ENCODE data around the gene SAYSD1. TPM values are rescaled to one million over a fixed set of nuclear protein-coding genes. Genes with fewer than 3 reads are reported as not detected.

The SAYSD1 gene
- total and polyA plus RNA-seq, 2 experiments from 2014 or later = 8.2 to 10.0 TPM

DNA sequence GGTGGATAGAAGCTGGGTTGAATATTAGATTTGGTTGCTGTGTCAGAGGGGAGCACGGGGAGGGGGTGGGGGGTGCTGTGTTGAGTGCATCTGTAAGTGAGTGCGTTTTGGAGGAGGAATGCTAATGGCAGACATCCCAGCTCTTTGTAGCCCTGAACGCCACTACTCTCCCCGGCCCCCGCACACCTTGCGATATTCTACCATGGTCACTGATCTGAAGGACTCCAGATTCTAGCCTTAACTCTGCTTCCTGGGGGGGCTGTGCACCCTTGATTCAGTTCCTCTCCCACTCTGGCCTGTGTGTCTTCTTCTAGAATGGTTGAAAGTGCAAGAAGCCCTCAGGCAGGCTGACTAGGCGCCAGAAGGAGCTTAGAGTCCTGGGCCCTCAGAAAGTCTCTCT, 59.3 kb downstream of the SAYSD1 start:
- Mint-ChIP-seq H3K4me3 (no peak overlapping the region), H3K9me3 (no peaks in the 10 kb centered on the region), H3K27me3 (ENCODE audit: insufficient read depth, low read depth, poor library complexity) (peaks cover 11% of the 10 kb centered on the region), H3K36me3 (ENCODE audit: low read depth) (peaks cover 3% of the 10 kb centered on the region; the same call in 2 of the 3 replicates), H3K27ac (no peak overlapping the region), H3K4me1 (peaks cover 13% of the 10 kb centered on the region)
- Histone ChIP-seq H3K4me1 (ENCODE audit: insufficient read depth) (peaks cover 9% of the 10 kb centered on the region; the same call in 1 of the 2 replicates), H3F3A (replicated peaks; ENCODE audit: low read depth) (no peaks in the 10 kb centered on the region), H3K9me2 (ENCODE audit: insufficient read depth) (no peaks in the 10 kb centered on the region), H3K27ac (ENCODE audit: low read depth) (no peak overlapping the region), H4K20me1 (replicated peaks; ENCODE audit: insufficient read depth) (peaks cover 7% of the 10 kb centered on the region; the same call in 1 of the 2 replicates), H3K4me3 (no peak overlapping the region), H3K79me2 (replicated peaks; ENCODE audit: insufficient read depth) (no peaks in the 10 kb centered on the region), H3K27me3 (ENCODE audit: insufficient read depth) (no peaks in the 10 kb centered on the region), H2AFZ (no peak overlapping the region), H3K4me2 (no peak overlapping the region), H3K36me3 (ENCODE audit: insufficient read depth) (no peaks in the 10 kb centered on the region)
- TF ChIP-seq POLR2AphosphoS5 (IDR thresholded peaks at IDR 0.05; ENCODE audit: low read depth) = no peak
- TF ChIP-seq STAT1 (IDR thresholded peaks at IDR 0.05; ENCODE audit: unreplicated experiment) = no peak
- no peak for TF ChIP-seq JUNB (IDR thresholded peaks at IDR 0.05; ENCODE audit: unreplicated experiment)
- TF ChIP-seq, protein P1, sequence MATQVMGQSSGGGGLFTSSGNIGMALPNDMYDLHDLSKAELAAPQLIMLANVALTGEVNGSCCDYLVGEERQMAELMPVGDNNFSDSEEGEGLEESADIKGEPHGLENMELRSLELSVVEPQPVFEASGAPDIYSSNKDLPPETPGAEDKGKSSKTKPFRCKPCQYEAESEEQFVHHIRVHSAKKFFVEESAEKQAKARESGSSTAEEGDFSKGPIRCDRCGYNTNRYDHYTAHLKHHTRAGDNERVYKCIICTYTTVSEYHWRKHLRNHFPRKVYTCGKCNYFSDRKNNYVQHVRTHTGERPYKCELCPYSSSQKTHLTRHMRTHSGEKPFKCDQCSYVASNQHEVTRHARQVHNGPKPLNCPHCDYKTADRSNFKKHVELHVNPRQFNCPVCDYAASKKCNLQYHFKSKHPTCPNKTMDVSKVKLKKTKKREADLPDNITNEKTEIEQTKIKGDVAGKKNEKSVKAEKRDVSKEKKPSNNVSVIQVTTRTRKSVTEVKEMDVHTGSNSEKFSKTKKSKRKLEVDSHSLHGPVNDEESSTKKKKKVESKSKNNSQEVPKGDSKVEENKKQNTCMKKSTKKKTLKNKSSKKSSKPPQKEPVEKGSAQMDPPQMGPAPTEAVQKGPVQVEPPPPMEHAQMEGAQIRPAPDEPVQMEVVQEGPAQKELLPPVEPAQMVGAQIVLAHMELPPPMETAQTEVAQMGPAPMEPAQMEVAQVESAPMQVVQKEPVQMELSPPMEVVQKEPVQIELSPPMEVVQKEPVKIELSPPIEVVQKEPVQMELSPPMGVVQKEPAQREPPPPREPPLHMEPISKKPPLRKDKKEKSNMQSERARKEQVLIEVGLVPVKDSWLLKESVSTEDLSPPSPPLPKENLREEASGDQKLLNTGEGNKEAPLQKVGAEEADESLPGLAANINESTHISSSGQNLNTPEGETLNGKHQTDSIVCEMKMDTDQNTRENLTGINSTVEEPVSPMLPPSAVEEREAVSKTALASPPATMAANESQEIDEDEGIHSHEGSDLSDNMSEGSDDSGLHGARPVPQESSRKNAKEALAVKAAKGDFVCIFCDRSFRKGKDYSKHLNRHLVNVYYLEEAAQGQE (IDR thresholded peaks at IDR 0.05; ENCODE audit: unreplicated experiment) = no peak
- TF ChIP-seq CTCF (conservative IDR thresholded peaks at IDR 0.05; ENCODE audit: low read depth in 2 of 2) = no peak
- TF ChIP-seq EZH2phosphoT487 (IDR thresholded peaks at IDR 0.05; ENCODE audit: unreplicated experiment) = no peak
- TF ChIP-seq NANOG (IDR thresholded peaks at IDR 0.05; ENCODE audit: borderline replicate concordance) = no peak
- TF ChIP-seq ZNF462 (CRISPR knock-in tag; IDR thresholded peaks at IDR 0.05) = no peak
- TF ChIP-seq ZNF114 (CRISPR knock-in tag; IDR thresholded peaks at IDR 0.05) = no peak
- no peak for TF ChIP-seq EZH2 (IDR thresholded peaks at IDR 0.05; ENCODE audit: low read depth, unreplicated experiment)
- no peak for TF ChIP-seq ETS1 (IDR thresholded peaks at IDR 0.05)
- no peak for TF ChIP-seq CREB1 (CRISPR knock-in tag; IDR thresholded peaks at IDR 0.05; ENCODE audit: low read depth)
- no peak for TF ChIP-seq ZNF331 (CRISPR knock-in tag; IDR thresholded peaks at IDR 0.05; ENCODE audit: low read depth)
- DNase-seq (ENCODE audit: low spot score) (no peak), ATAC-seq (no peak)
